ENCODE results near the gene CYLD.

GRCh38 chr16:50739031-50739430 lies 2.9 kb upstream of the CYLD start:
- no peak for TF ChIP-seq POLR2A (IDR thresholded peaks at IDR 0.05)
- TF ChIP-seq CTCF (IDR thresholded peaks at IDR 0.05), result no peak
- no peak for TF ChIP-seq POLR2AphosphoS5 (IDR thresholded peaks at IDR 0.05)
- TF ChIP-seq EP300 (IDR thresholded peaks at IDR 0.05), result no peak

All from suprapubic skin (tissue), 4 donors.